IMR-90 (cell line): Measurements from ENCODE around the gene HTR3C. TPM values are rescaled to one million over a fixed set of nuclear protein-coding genes. Genes with fewer than 3 reads are reported as not detected.

Experiments
- FOS ChIP-seq: fragments of 150-350 bp; IDR thresholded peaks from 2 replicates; pipeline ENCODE4 v1.6.1; 2016; ENCODE audit warnings: low read depth, low read length
- MAFK ChIP-seq: IDR thresholded peaks from 2 replicates; pipeline ENCODE4 v1.6.1; 2012; ENCODE audit warnings: low read depth, low read length, improper control_type of control experiment
- MAZ ChIP-seq: IDR thresholded peaks from 2 replicates; pipeline ENCODE4 v1.6.1; 2012; ENCODE audit warnings: low read depth, mild to moderate bottlenecking, low read length, improper control_type of control experiment, moderate library complexity, borderline replicate concordance
- RCOR1 ChIP-seq: IDR thresholded peaks from 2 replicates; pipeline ENCODE4 v1.6.1; 2012; ENCODE audit warnings: mild to moderate bottlenecking, low read length, improper control_type of control experiment; ENCODE audit not compliant: insufficient replicate concordance
- polyA plus RNA-seq, 3 experiments: library from polyadenylated mRNA; depleted of rRNA; stranded (reverse); fragments of >200 nt; gene quantifications; 2 replicates each; pipeline ENCODE4 v1.2.3, GENCODE V29; 2012; ENCODE audit warnings: low replicate concordance in 1 of 3
- total RNA-seq: library from RNA; depleted of rRNA; stranded (reverse); fragments of >200 nt; gene quantifications from 2 replicates; pipeline ENCODE4 v1.2.3, GENCODE V29; 2012
- TF ChIP-seq, protein P1 (sequence below): fragments of 150-350 bp; IDR thresholded peaks from 2 replicates; pipeline ENCODE4 v1.6.1; 2016; ENCODE audit warnings: low read depth, mild to moderate bottlenecking, low read length, moderate library complexity, borderline replicate concordance

The HTR3C gene
- total and polyA plus RNA-seq, 2 of the 4 experiments (the other 2 are of a cell fraction) = not detected

DNA sequence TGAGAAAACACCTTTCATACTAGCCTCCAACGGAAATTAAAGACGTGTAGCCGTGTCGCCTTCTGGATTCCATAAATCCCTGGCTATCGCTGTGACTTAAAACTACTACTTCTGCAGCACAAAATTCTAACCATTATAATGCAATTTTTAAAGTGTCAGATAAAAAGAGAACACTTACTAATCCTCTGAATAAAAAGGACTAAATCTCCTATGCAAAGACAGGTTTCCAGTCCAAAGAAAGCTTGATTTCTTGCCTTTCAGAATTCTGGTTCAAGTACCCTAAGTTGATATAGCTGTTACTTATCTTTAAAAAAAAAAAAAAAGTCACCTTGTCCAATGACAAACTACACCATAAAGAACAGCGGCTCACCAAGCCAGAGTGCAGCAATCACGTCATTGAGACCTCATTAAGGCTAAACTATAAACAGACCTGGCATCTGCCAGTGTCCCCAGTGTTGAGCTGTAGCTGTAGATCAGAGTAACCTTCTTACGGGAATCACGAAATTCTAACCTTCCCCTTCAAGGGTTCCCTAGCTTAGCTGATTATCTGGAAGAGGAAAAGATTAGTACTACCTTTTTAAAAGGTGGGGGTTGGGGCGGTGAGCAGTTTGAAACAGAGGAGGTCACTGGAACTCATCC lies 37.3 kb upstream of the HTR3C start (continued):
- TF ChIP-seq MAFK (no peak), FOS (no peak), RCOR1 (no peak), MAZ (no peak)
- TF ChIP-seq, protein P1, sequence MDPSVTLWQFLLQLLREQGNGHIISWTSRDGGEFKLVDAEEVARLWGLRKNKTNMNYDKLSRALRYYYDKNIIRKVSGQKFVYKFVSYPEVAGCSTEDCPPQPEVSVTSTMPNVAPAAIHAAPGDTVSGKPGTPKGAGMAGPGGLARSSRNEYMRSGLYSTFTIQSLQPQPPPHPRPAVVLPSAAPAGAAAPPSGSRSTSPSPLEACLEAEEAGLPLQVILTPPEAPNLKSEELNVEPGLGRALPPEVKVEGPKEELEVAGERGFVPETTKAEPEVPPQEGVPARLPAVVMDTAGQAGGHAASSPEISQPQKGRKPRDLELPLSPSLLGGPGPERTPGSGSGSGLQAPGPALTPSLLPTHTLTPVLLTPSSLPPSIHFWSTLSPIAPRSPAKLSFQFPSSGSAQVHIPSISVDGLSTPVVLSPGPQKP = no peak
